Type B pancreatic cell (in vitro differentiated cells): ENCODE data around the gene DENND10. TPM values are rescaled to one million over a fixed set of nuclear protein-coding genes. Genes with fewer than 3 reads are reported as not detected.

Source experiments
- DNase-seq: peaks from one replicate; pipeline ENCODE4 v3.0.0; 2021; ENCODE audit warnings: mixed read lengths; ENCODE audit not compliant: unreplicated experiment; ENCODE audit errors: extremely low spot score
- H3K27ac Mint-ChIP-seq: 2 replicates; pipeline ENCODE4 v1.8.0; 2021; ENCODE audit warnings: mild to moderate bottlenecking, mixed read lengths
- H3K27me3 Mint-ChIP-seq: 2 replicates; pipeline ENCODE4 v1.8.0; 2021; ENCODE audit warnings: mixed read lengths
- H3K36me3 Mint-ChIP-seq: 2 replicates; pipeline ENCODE4 v1.8.0; 2021; ENCODE audit warnings: mixed read lengths
- H3K4me1 Mint-ChIP-seq: one replicate; pipeline ENCODE4 v1.8.0; 2021; ENCODE audit warnings: mixed read lengths; ENCODE audit not compliant: unreplicated experiment
- H3K4me3 Mint-ChIP-seq: 2 replicates; pipeline ENCODE4 v1.8.0; 2021; ENCODE audit warnings: mild to moderate bottlenecking, mixed read lengths
- H3K9me3 Mint-ChIP-seq: 2 replicates; pipeline ENCODE4 v1.8.0; 2021; ENCODE audit warnings: mixed read lengths
- CTCF ChIP-seq: fragments of 200-600 bp; sonication (generic); conservative IDR thresholded peaks from 2 replicates; pipeline ENCODE4 v1.5.0; 2021; ENCODE audit warnings: antibody characterized with exemption, mild to moderate bottlenecking
- total RNA-seq: library from RNA; stranded (reverse); gene quantifications from 2 replicates; pipeline ENCODE4 v1.2.1, GENCODE V29; 2021; ENCODE audit warnings: low replicate concordance

The DENND10 gene
- total RNA-seq, 1 donor from 2014 or later: 39.4 TPM

DNA sequence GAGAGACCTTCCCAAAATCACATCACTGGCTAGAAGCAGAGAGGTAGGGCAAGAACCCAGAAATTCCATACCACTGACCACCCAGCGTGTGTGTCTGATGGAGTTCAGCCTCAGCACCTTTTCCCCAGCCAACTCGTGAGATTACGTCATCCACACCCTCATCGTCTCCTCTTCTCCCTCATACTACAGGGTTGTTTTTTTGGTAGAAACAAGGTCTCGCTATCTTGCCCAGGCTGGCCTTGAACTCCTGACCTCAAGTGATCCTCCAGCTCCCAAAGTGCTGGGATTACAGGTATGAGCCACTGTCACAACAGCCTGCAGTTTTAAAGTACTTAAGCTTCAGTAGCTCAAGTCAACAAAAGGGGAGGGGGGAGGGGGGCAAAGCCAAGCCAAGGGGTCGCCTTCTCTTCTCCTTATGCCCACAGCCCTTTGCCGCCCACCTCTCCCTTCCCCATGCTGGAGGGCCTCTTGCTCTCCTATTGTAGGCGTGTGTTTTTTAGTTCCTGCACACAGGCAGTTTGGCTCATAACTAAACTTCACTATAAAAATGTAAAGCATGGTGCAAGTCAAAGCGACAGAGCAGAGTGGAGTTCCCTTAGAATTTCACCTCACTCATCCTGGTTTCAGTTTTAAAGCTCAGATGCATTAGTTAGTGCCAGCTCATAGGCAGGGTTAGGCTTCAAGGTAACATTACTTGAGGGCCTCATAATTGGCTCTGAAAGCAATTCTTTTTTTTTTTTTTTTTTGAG lies 79.9 kb downstream of the DENND10 start:
- Mint-ChIP-seq H3K9me3 (no peaks in the 10 kb centered on the region), H3K4me3 (no peak overlapping the region), H3K27ac (no peak overlapping the region), H3K4me1 (peaks cover 7% of the 10 kb centered on the region), H3K36me3 (no peaks in the 10 kb centered on the region), H3K27me3 (no peaks in the 10 kb centered on the region)
- TF ChIP-seq CTCF: no peak
- DNase-seq: no peak

Other genes with a start within 250 kb of the DENND10 start
- gene NANOS1, start 74.4 kb upstream of the DENND10 start, total RNA-seq: 10.1 and 14.4 TPM in 2 replicates
- gene EIF3A, start 23.3 kb upstream of the DENND10 start, total RNA-seq: 132 and 141 TPM in 2 replicates
- 26.8 and 40.8 TPM in 2 replicates for gene SFXN4, start 61.6 kb downstream of the DENND10 start, total RNA-seq
- 95.0 and 126 TPM in 2 replicates for gene PRDX3, start 74.7 kb downstream of the DENND10 start, total RNA-seq
- 10.8 and 24.8 TPM in 2 replicates for gene GRK5, start 103.5 kb downstream of the DENND10 start, total RNA-seq